ENCODE data around the gene PA2G4. TPM values are rescaled to one million over a fixed set of nuclear protein-coding genes. Genes with fewer than 3 reads are reported as not detected.
A peak's percentile ranks its signal among the peaks of the same experiment; 100 is the strongest.

Gene PA2G4
- total RNA-seq, 4 donors from 2014 or later = 79.6 to 104 (median 93.5) TPM

- Histone ChIP-seq H3K27me3 (no peaks in the 10 kb centered on the region), H3K9me3 (no peaks in the 10 kb centered on the region), H3K36me3 (no peaks in the 10 kb centered on the region), H3K27ac (peak overlapping the region; percentile 43 to 95 (median 93)), H3K4me1 (peaks cover 0 to 39% (median 16%) of the 10 kb centered on the region in 4 donors), H3K4me3 (peak overlapping the region; percentile 62 to 70 (median 66))
- 16 to 23% methylated on average over 14 of the region's 20 CpGs for WGBS, 2 donors
- TF ChIP-seq CTCF (IDR thresholded peaks at IDR 0.05) (no peak), EP300 (IDR thresholded peaks at IDR 0.05) (no peak), POLR2A (IDR thresholded peaks at IDR 0.05) (no peak)
- no peak for DNase-seq (ENCODE audit: low spot score in 2 of 2)
Observed at GRCh38 chr12:56080556-56081138, 23.7 kb upstream of the PA2G4 start.

- no peaks in the 10 kb centered on the region for H3K27me3 ChIP-seq
- DNase-seq (ENCODE audit: low spot score in 2 of 2) = no peak
- TF ChIP-seq CTCF (IDR thresholded peaks at IDR 0.05) = no peak
- peak in 1 of 2 donors; percentile 20 for TF ChIP-seq POLR2A (IDR thresholded peaks at IDR 0.05)
- TF ChIP-seq EP300 (IDR thresholded peaks at IDR 0.05) = peak in 1 of 2 donors; percentile 44
- H3K9me3 ChIP-seq = no peaks in the 10 kb centered on the region
- no peaks in the 10 kb centered on the region for H3K36me3 ChIP-seq
- peak overlapping the region; percentile 62 to 70 (median 66) for H3K4me3 ChIP-seq
- peak overlapping the region; percentile 43 to 95 (median 93) for H3K27ac ChIP-seq
- WGBS, 2 donors = 33 to 37% methylated on average over 6 of the region's 6 CpGs
- peaks cover 0 to 47% (median 18%) of the 10 kb centered on the region in 4 donors for H3K4me1 ChIP-seq
Observed at GRCh38 chr12:56081393-56082347, 22.7 kb upstream of the PA2G4 start.

GRCh38 chr12:56082382-56082781, 22.0 kb upstream of the PA2G4 start:
- no peak for DNase-seq (ENCODE audit: low spot score in 2 of 2)
- TF ChIP-seq CTCF (IDR thresholded peaks at IDR 0.05) = no peak
- no peak for TF ChIP-seq EP300 (IDR thresholded peaks at IDR 0.05)
- no peak for TF ChIP-seq POLR2A (IDR thresholded peaks at IDR 0.05)
- WGBS, 2 donors = 49 to 59% methylated on average over 2 of the region's 2 CpGs
- peak overlapping the region in 2 of 4 donors; percentile 62 to 64 for H3K4me3 ChIP-seq
- no peaks in the 10 kb centered on the region for H3K27me3 ChIP-seq
- no peaks in the 10 kb centered on the region for H3K9me3 ChIP-seq
- peak overlapping the region; percentile 43 to 95 (median 93) for H3K27ac ChIP-seq
- H3K36me3 ChIP-seq = no peaks in the 10 kb centered on the region
- H3K4me1 ChIP-seq = peaks cover 0 to 54% (median 19%) of the 10 kb centered on the region in 4 donors

- WGBS, 2 donors = 31 to 35% methylated on average over 3 of the region's 3 CpGs
- H3K27me3 ChIP-seq = no peaks in the 10 kb centered on the region
- peak overlapping the region in 2 of 4 donors; percentile 33 to 62 for H3K4me3 ChIP-seq
- peaks cover 0 to 60% (median 20%) of the 10 kb centered on the region in 4 donors for H3K4me1 ChIP-seq
- DNase-seq (ENCODE audit: low spot score in 2 of 2) = no peak
- H3K9me3 ChIP-seq = no peaks in the 10 kb centered on the region
- TF ChIP-seq EP300 (IDR thresholded peaks at IDR 0.05) (peak in 1 of 2 donors; percentile 70), POLR2A (IDR thresholded peaks at IDR 0.05) (no peak)
- peak overlapping the region; percentile 43 to 95 (median 93) for H3K27ac ChIP-seq
- no peaks in the 10 kb centered on the region for H3K36me3 ChIP-seq
Observed at GRCh38 chr12:56082967-56083366, 21.4 kb upstream of the PA2G4 start.

- Histone ChIP-seq H3K4me3 (peak overlapping the region in 1 of 4 donors; percentile 62), H3K27ac (peak overlapping the region; percentile 57 to 95 (median 93)), H3K4me1 (peaks cover 0 to 54% (median 17%) of the 10 kb centered on the region in 4 donors), H3K9me3 (no peaks in the 10 kb centered on the region), H3K27me3 (no peaks in the 10 kb centered on the region), H3K36me3 (peaks cover 0 to 5% (median 0%) of the 10 kb centered on the region in 3 donors)
- TF ChIP-seq CTCF (IDR thresholded peaks at IDR 0.05) = peak in 4 of 5 experiments; percentile 12 to 32 (median 14)
- TF ChIP-seq EP300 (IDR thresholded peaks at IDR 0.05) = no peak
- no peak for DNase-seq (ENCODE audit: low spot score in 2 of 2)
- WGBS, 2 donors = 33 to 65% methylated on average over 12 to 15 of the region's 15 CpGs
Observed at GRCh38 chr12:56084958-56085543, 19.3 kb upstream of the PA2G4 start.

Measured in tibial nerve (tissue), 4 donors.